Dermis lymphatic vessel endothelial cell (primary cell): ENCODE results near the gene OR2B6. TPM values are rescaled to one million over a fixed set of nuclear protein-coding genes. Genes with fewer than 3 reads are reported as not detected.

Experiments used
- total RNA-seq: library from RNA; depleted of rRNA; stranded (reverse); fragments of >200 nt; gene quantifications from 2 replicates; pipeline ENCODE4 v1.2.1, GENCODE V29; 2014

The OR2B6 gene
- total RNA-seq = 0.09 TPM in 1 of 2 replicates, not detected in the other

GRCh38 chr6:27956941-27957340 lies at the start of gene OR2B6:
TSS of gene OR2B6 (plus strand) at chr6:27957241. CDS start at chr6:27957241, 0 bp downstream.

GRCh38 chr6:27911956-27912446 lies 45.0 kb upstream of the OR2B6 start, which contains the start of gene OR2B2:
TSS of gene OR2B2 (minus strand) at chr6:27912396. CDS start at chr6:27912319, 77 bp downstream.

Other genes starting within 250 kb of the OR2B6 start
- not detected in 2 replicates for gene OR2B2, start 44.8 kb upstream of the OR2B6 start, total RNA-seq
- 0.26 and 0.33 TPM in 2 replicates for gene ZNF165, start 123.3 kb downstream of the OR2B6 start, total RNA-seq
- 13.4 and 17.2 TPM in 2 replicates for gene ZSCAN16, start 167.4 kb downstream of the OR2B6 start, total RNA-seq
- gene ZKSCAN8, start 184.6 kb downstream of the OR2B6 start, total RNA-seq = 13.7 and 19.5 TPM in 2 replicates